HG03159 (cell line): Measurements from ENCODE around the gene SMS.

Experiments
- ATAC-seq: cut with Tn5 transposase; IDR thresholded peaks from one replicate; pipeline ENCODE4 v1.9.1; 2021; ENCODE audit warnings: mild to moderate bottlenecking, moderate library complexity; ENCODE audit not compliant: unreplicated experiment

SMS gene

GRCh38 chrX:21940356-21940829 is at the start of gene SMS:
Gene SMS (plus strand): TSS chrX:21940709. CDS start chrX:21940825, 116 bp downstream.
- ATAC-seq, result peak; percentile 57

GRCh38 chrX:21905313-21905712 is 35.2 kb upstream of the SMS start:
- no peak for ATAC-seq

- no peak for ATAC-seq
These were observed 34.6 kb upstream of the SMS start for GRCh38 chrX:21905953-21906352.

- no peak for ATAC-seq
These were observed 33.2 kb upstream of the SMS start for GRCh38 chrX:21907260-21907659.

- ATAC-seq, result no peak
These were observed 29.0 kb upstream of the SMS start for GRCh38 chrX:21911481-21911880.

- ATAC-seq, result no peak
These were observed 28.3 kb upstream of the SMS start for GRCh38 chrX:21912220-21912619.

GRCh38 chrX:21912989-21913388 is 27.5 kb upstream of the SMS start:
- ATAC-seq, result no peak

- no peak for ATAC-seq
These were observed 14.4 kb upstream of the SMS start for GRCh38 chrX:21926116-21926515.

GRCh38 chrX:21926527-21927278 is 13.8 kb upstream of the SMS start:
- no peak for ATAC-seq

- ATAC-seq, result no peak
These were observed 11.3 kb upstream of the SMS start for GRCh38 chrX:21929209-21929608.

GRCh38 chrX:21930986-21931385 is 9.5 kb upstream of the SMS start:
- no peak for ATAC-seq

GRCh38 chrX:21932292-21933002 is 8.1 kb upstream of the SMS start:
- ATAC-seq, result no peak

GRCh38 chrX:21933077-21933476 is 7.4 kb upstream of the SMS start:
- no peak for ATAC-seq

GRCh38 chrX:21934414-21934813 is 6.1 kb upstream of the SMS start:
- no peak for ATAC-seq

GRCh38 chrX:21939906-21940305 is 603 bp upstream of the SMS start:
- no peak for ATAC-seq

GRCh38 chrX:21943460-21944135 is 3.1 kb downstream of the SMS start:
- no peak for ATAC-seq

- no peak for ATAC-seq
These were observed 3.7 kb downstream of the SMS start for GRCh38 chrX:21944136-21944615.

- no peak for ATAC-seq
These were observed 6.6 kb downstream of the SMS start for GRCh38 chrX:21946925-21947641.

GRCh38 chrX:21947671-21948070 is 7.2 kb downstream of the SMS start:
- ATAC-seq, result no peak

GRCh38 chrX:21948897-21949578 is 8.5 kb downstream of the SMS start:
- ATAC-seq, result no peak
